LNCAP (cell line): ENCODE measurements around the gene HS1BP3.

Experiments
- TF ChIP-seq, protein P1 (sequence below): fragments of 450-650 bp; IDR thresholded peaks from 2 replicates; pipeline ENCODE4 v1.5.1; 2017; ENCODE audit warnings: mild to moderate bottlenecking

Gene HS1BP3

DNA sequence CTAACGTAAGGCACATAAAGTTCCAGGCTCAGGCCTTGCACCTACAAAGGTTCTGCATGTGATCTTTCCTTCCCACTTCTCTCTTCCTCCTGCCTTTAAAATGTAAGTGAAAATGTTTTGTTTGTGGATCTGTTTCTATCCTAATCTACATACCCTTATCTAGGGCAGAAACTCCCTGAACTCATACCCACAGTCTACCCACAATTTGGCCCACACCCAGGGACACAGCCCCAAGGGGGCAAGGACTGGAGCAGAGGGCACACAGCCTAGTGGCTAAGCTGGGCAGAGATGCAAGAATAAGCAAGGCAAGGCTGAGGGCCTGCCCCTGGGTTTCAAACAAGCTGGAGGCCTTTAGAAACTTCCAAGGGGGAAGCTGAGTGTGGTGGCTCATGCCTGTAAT, 71.0 kb downstream of the HS1BP3 start:
- TF ChIP-seq, protein P1, sequence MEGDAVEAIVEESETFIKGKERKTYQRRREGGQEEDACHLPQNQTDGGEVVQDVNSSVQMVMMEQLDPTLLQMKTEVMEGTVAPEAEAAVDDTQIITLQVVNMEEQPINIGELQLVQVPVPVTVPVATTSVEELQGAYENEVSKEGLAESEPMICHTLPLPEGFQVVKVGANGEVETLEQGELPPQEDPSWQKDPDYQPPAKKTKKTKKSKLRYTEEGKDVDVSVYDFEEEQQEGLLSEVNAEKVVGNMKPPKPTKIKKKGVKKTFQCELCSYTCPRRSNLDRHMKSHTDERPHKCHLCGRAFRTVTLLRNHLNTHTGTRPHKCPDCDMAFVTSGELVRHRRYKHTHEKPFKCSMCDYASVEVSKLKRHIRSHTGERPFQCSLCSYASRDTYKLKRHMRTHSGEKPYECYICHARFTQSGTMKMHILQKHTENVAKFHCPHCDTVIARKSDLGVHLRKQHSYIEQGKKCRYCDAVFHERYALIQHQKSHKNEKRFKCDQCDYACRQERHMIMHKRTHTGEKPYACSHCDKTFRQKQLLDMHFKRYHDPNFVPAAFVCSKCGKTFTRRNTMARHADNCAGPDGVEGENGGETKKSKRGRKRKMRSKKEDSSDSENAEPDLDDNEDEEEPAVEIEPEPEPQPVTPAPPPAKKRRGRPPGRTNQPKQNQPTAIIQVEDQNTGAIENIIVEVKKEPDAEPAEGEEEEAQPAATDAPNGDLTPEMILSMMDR, result no peak

DNA sequence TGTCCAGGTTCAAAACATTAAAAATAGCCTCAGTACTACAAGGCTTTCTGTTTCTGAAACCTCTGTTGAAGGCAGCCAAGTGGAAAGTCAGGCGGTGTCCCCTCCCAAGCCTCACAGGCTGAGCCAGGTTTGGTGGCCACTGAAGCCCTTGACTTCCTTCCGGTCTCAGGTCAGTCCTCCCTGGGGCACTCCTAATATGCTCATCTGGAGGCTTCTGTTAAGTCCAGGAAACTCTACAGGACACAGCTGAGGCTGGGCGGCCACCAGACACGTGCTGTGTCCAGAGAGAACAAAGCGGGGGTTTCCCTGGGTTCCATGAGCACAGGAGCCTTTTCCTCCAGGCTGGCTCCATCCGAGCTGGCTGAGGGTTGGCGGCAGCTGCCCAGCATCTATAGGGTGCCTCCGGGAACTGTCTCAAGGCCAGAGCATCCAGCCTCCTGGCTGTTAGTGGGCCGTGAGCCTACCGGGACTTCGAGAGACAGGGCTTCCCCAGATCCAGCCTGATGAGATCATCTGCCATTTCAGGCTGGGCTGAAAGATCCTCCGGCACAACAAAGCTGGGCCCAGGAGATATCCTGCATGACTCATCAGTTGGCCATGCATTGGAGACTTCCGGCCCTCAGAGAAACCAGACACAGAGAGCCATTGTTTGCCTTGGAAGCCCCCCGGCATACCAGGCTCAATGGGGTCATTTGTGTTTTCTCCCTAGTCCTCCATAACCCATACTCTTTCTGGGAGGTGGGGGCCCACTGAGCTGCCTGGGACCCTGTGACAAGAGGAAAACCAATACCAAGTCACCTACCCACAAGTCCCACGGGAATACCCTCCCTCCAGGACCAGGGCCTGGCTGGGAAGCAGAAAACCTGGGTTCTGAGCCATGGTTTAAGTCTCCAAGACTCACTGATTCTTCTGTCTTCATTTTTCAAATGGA, 71.7 kb downstream of the HS1BP3 start:
- TF ChIP-seq, protein P1, result no peak

DNA sequence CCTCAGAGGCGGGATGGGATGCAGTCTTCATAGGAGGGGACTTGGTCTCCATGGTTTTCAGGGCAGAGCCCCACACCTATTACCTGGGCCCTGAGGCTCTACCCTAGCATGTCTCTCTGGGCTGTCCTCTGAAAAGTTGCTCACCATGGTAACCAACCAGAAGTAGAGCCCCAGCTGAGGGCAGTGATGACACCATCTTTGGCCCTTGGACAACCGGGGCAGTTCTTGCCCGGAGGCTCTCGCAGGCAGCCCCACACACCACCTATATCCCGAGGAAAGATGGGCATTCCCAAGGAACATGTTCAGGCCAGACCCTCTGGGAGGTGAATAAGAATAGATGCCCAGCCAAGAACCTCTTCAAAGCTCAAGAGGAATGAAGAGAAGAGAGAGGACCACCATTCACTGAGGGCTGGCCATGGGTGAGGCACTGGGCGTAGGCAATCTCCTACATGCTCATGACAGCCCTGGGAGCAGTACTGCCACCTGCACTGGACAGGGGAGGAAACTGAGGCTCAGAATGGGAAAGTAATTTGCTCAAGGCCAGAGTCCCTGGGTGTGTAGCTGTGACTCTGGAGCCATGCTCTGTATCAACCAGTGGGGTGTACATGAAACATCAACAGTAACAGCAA, 72.5 kb downstream of the HS1BP3 start:
- TF ChIP-seq, protein P1, result no peak

DNA sequence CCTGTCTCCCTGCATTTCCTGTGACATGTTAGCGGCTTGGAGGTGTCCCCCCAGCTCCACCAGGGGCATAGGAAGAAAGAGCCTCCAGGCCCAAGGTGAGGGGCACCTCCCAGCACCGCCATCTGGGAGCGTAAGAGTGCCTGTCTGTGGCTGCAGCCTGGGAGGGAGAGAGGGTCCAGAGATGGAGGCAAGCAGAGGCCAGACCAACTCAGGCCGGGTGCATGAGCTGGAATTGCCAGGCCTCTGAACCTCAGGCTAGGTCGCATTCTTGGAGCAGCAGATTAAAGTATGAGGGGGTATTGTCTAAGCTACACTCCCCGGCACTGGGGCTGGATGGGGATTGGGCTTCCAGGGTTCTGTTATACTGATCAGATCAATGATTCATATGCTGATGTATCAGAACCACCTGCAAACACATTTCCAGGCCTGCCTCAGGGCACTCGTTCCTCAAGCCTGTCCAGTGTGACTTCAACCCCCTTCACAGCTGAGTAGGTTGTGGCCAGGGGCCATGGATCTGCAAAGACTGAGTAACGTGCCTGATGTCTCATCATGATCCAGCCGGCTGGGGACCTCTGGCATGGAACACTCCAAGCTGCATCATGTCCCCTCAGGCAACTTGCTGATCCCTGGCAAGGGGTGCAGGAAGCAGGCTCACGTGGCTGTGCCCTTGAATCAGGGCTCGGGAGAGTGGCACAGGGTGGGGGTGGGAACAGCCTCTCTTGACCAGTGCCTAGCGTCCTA, 73.2 kb downstream of the HS1BP3 start:
- TF ChIP-seq, protein P1, result no peak

DNA sequence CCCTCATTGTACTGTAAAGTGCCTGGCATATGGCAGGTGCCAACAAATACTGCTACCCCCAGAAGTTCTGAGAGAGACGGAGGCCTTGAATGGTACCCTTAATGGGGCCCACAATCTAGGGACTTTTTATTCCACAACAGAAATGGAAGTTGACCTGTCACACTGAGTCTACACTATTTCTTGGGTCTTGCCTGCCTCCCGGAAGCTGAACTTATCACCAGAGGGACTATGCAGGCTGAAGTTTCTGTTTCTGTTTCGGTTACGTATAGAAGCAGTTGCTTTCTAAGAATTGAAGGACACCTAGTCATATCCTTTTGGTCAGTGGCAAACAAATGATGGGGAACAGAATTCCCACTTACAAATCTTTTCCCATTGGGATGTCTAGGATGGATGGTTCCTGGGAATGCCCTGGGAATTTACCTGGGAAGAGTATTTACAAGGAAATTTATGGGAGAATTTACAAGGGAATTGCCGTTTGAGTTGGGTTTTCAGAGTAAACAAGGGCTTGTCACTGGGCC, 74.2 kb downstream of the HS1BP3 start:
- TF ChIP-seq, protein P1, result no peak

DNA sequence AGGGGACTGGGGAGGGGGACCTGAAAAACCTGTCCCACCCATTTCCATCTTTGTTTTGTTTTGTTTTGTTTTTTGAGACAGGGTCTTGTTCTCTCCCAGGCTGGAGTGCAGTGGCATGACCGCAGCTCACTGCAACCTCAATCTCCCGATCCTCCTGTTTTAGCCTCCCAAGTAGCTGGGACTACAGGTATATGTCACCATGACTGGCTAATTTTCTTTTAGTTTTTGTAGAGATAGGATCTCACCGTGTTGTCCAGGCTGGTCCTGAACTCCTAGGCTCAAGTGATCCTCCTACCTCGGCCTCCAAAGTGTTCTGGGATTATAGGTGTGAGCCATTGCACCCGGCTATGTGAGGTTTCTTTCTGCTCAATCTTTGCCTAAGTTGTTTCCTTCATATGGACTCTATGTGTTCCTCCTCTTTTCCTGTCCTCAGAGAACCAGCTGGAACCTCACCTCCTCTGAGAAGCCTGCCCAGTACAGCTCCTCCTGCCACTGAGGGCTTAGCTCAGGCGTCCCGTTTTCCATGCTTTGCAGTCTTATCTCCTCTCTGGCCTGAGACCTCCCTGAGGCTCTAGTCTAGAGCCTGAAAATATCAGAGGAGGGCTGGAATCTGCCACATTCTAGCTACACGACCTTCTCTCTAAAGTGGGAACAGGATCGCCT, 74.8 kb downstream of the HS1BP3 start:
- TF ChIP-seq, protein P1, result no peak

DNA sequence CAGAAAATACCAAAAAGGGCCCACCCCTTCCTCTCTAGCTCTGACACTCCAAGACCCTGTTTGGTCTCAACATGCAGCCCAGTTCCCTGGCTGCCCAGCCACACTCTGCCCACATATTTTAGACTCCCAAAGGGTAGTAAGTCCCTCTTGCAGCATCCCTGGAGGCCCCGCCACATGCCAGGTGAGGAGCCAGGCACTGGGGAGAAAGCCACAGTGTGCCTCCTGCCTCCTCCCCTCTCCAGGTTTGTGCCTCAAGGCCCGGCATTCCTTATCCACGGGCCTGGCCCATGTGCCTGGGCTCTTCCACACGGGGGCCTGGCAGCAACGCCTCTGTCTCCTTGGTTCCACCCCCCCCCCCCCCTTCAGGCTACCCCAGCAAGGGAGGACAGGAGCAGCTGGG, 75.5 kb downstream of the HS1BP3 start:
- TF ChIP-seq, protein P1, result no peak
